ENCODE measurements around the gene WFDC1.

GRCh38 chr16:84349862-84350684, 55.4 kb downstream of the WFDC1 start:
- TF ChIP-seq TCF12 (IDR thresholded peaks at IDR 0.05) (no peak), GABPA (IDR thresholded peaks at IDR 0.05; ENCODE audit: low read depth) (no peak), TAF1 (IDR thresholded peaks at IDR 0.05; ENCODE audit: borderline replicate concordance, low read depth, low read length) (no peak), EZH2phosphoT487 (IDR thresholded peaks at IDR 0.05; ENCODE audit: borderline replicate concordance, low read depth) (no peak), EP300 (IDR thresholded peaks at IDR 0.05; ENCODE audit: borderline replicate concordance in 1 of 2, low read depth in 1 of 2, low read length in 1 of 2) (no peak), CTCF (IDR thresholded peaks at IDR 0.05) (no peak), NFIC (IDR thresholded peaks at IDR 0.05; ENCODE audit: borderline replicate concordance) (no peak), REST (IDR thresholded peaks at IDR 0.05; ENCODE audit: low read depth, low read length) (no peak), RXRA (IDR thresholded peaks at IDR 0.05; ENCODE audit: borderline replicate concordance, low read depth) (no peak), MEF2A (IDR thresholded peaks at IDR 0.05; ENCODE audit: borderline replicate concordance, low read depth) (no peak), NRF1 (IDR thresholded peaks at IDR 0.05; ENCODE audit: low read depth, low read length) (no peak), SMC3 (IDR thresholded peaks at IDR 0.05; ENCODE audit: low read depth, low read length) (no peak)
